Measurements from ENCODE around the gene ARMCX4.
"Not testable (repeated sequence)": the region's sequence is repeated elsewhere in the genome, so short reads cannot be mapped to it uniquely, and the experiment has no call there.

ARMCX4 gene

DNA sequence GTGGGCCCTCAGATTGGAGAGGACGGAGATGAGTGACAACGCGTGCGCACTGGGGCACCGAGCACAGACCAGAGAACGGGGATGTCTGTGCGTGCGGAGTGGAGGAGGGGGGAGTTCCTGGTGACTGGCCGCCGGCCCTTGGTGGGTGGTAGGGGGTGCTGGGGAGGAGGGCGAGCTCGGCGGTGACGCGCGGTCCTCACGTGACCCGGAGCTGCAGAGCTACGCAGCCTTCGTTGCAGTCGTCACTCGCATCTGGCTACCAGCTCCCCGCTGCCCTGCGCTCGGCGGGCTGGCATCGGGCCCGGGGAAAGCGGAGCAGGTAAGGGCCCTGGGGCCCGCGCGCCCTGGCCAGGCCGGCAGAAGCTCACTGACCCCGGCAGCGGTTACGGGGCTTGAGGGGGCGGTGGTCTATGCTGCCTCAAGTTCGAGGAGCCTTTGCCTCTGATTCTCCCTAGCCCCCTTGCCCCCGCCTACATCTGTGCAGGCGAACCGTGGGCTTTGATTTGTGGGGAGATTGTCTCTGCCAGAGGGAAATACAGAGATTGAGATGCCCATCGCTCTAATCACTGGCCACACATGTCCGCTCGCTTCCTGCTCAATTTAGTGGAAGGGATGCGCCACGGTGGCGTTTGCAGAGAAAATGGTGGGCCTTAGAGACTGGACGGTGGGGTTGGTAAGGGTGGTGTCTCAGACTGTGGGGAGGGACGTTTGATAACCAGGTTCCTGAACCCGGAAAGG, at the start of gene ARMCX4:
ARMCX4 (plus strand) TSS at position 245 of the 738 bp plus-strand sequence. CDS start 3,134 bp downstream, outside the sequence.
- DNase-seq (ENCODE audit: low read depth in 2 of 2), result peak; percentile 10 to 13

DNA sequence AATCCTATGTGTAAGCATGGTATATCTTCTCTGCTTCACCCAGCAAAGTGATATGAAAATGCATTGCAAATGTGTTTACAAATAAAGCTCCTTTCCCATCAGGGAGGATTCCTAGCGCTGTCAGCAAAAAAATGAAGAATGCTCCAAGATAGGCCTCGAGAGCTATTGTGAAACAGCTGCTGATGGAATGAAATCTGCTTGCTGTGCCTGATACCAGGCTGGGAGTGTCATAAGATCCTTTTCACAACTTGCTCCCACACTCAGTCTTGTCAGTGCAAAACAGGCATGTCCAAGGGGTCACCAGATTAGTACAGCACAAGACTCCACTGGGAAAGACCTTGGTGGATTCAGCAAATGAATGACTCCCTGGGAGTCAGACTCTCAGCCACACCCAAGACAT, 43.2 kb upstream of the ARMCX4 start:
- DNase-seq (ENCODE audit: low read depth in 2 of 2), result no peak

GRCh38 chrX:101449279-101449678, 36.0 kb upstream of the ARMCX4 start:
- no peak for DNase-seq (ENCODE audit: low read depth in 2 of 2)

GRCh38 chrX:101450085-101450484, 35.2 kb upstream of the ARMCX4 start:
- DNase-seq (ENCODE audit: low read depth in 2 of 2), result no peak

GRCh38 chrX:101450961-101451360, 34.3 kb upstream of the ARMCX4 start:
- no peak for DNase-seq (ENCODE audit: low read depth in 2 of 2)

- no peak for DNase-seq (ENCODE audit: low read depth in 2 of 2)
These were observed 33.2 kb upstream of the ARMCX4 start for GRCh38 chrX:101452056-101452455.

- DNase-seq (ENCODE audit: low read depth in 2 of 2), result no peak
These were observed 24.6 kb upstream of the ARMCX4 start for GRCh38 chrX:101460669-101461068.

DNA sequence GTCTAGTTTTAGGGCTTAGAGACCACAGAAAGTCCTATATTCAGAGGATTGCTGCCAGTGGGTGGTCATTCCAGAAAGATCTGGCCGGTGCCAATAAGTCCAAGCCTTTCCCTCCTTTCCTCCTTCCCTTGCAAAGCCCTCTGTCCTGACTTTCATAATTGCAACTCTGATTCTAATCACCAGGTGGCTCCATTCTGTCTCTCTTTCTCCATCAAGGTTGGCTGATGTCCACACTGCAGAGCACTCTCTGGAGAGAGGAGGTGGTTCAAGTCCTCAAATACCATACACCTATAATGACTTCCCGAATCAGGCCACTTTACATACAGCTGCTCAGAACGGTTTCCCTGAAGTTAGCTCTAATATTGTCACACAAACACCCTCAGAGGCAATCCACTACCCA, 22.4 kb upstream of the ARMCX4 start:
- DNase-seq (ENCODE audit: low read depth in 2 of 2), result no peak

- DNase-seq (ENCODE audit: low read depth in 2 of 2), result no peak
These were observed 6.9 kb upstream of the ARMCX4 start for GRCh38 chrX:101478366-101478765.

DNA sequence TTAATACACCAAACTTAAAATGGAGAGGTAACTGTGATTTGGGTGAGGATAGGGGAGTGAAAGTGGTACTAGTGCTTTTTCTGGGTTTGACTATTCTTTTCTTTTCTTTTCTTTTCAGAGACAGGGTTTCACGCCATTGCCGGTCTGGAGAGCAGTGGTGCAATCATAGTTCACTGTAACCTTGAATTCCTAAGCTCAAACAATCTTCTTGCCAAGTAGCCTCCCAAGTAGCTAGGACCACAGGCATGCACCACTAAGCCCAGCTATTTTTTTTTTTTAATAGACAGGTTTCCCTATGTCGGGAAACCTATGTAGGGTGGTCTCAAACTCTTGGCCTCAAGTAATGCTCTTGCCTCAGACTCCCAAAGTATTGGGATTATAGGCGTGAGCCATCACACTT, 3.0 kb upstream of the ARMCX4 start:
- DNase-seq (ENCODE audit: low read depth in 2 of 2), result no peak

GRCh38 chrX:101483705-101484104, 1.6 kb upstream of the ARMCX4 start:
- no peak for DNase-seq (ENCODE audit: low read depth in 2 of 2)

GRCh38 chrX:101484135-101484534, 1.1 kb upstream of the ARMCX4 start:
- DNase-seq (ENCODE audit: low read depth in 2 of 2), result no peak

DNA sequence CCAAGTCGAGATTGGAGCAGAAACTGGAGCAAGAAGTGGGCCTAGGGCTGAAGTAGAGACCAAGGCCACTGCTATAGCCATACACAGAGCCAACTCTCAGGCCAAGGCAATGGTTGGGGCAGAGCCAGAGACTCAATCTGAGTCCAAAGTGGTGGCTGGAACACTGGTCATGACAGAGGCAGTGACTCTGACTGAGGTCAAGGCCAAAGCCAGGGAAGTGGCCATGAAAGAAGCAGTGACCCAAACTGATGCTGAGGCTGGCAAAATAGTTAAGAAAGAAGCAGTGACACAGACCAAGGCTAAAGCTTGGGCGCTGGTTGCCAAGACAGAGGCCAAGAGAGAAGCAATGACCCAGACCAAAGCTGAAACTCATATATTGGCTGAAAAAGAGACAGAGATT, 3.5 kb downstream of the ARMCX4 start:
- no peak for DNase-seq (ENCODE audit: low read depth in 2 of 2)

GRCh38 chrX:101491943-101492342, 6.7 kb downstream of the ARMCX4 start:
- no peak for DNase-seq (ENCODE audit: low read depth in 2 of 2)

GRCh38 chrX:101493225-101493624, 8.0 kb downstream of the ARMCX4 start:
- DNase-seq (ENCODE audit: low read depth in 2 of 2), result no peak

DNA sequence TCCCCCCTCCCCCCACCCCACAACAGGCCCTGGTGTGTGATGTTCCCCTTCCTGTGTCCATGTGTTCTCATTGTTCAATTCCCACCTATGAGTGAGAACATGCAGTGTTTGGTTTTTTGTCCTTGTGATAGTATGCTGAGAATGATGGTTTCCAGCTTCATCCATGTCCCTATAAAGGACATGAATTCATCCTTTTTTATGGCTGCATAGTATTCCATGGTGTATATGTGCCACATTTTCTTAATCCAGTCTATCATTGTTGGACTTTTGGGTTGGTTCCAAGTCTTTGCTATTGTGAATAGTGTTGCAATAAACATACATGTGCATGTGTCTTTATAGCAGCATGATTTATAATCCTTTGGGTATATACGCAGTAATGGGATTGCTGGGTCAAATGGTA, 17.7 kb downstream of the ARMCX4 start:
- DNase-seq (ENCODE audit: low read depth in 2 of 2), result not testable (repeated sequence)

- no peak for DNase-seq (ENCODE audit: low read depth in 2 of 2)
These were observed 22.1 kb downstream of the ARMCX4 start for GRCh38 chrX:101507372-101507771.

- no peak for DNase-seq (ENCODE audit: low read depth in 2 of 2)
These were observed 22.7 kb downstream of the ARMCX4 start for GRCh38 chrX:101507986-101508385.

GRCh38 chrX:101530944-101531343, 45.7 kb downstream of the ARMCX4 start:
- DNase-seq (ENCODE audit: low read depth in 2 of 2), result no peak
